NCI-H2196 treated with DMSO at 0.1 percent for 48 hours (cell line): ENCODE measurements around the gene PSMD2.
A peak's percentile ranks its signal among the peaks of the same experiment; 100 is the strongest.
"Not testable (repeated sequence)": the region's sequence is repeated elsewhere in the genome, so short reads cannot be mapped to it uniquely, and the experiment has no call there.

ENCODE experiments used
- DNase-seq: peaks from one replicate; lab custom pipeline; 2025; ENCODE audit not compliant: unreplicated experiment; lab: John Stamatoyannopoulos, UW

Gene PSMD2

DNA sequence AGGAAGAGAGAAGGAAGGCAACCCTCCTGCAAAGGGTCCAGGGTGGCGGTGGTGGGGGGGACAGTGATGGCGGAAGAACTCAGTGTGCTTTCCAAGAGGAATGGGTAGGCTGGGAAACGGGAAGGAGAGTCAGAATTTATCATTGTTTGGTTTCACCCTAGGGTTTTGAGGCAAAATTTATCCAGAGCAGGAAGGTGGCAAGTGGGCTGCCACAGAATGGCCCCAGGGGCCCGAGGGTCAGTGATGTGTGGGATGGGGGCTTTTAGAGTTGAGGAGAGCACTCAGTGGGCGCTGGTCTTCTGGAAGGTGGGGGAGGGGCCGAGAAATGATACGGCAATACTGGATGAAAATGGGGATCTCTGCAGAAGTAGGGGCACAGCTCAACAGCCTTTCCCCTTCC is 38.9 kb downstream of the PSMD2 start:
- no peak for DNase-seq

DNA sequence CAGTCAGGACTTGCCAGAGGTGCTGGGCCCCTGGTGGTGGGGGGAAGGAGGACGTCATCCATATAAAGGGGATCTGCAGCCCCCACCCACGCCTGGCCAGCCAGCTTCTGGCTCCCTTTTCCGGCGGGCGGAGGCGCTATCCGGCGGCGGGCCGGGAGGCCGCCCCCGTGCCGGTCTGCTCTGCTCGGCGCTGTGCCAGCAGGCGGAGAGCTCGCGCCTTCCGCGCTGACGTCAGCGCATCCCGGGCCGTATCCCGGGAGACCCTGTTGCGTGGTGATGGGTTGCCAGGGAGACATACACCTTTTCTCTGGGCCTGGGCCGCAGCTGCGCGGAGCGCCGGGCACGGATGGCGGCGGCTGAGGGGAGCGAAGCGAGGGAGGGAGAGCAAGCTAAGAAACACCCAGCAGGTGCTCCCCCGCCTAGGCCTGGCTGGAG is 39.5 kb downstream of the PSMD2 start:
- DNase-seq = peak; percentile 100

DNA sequence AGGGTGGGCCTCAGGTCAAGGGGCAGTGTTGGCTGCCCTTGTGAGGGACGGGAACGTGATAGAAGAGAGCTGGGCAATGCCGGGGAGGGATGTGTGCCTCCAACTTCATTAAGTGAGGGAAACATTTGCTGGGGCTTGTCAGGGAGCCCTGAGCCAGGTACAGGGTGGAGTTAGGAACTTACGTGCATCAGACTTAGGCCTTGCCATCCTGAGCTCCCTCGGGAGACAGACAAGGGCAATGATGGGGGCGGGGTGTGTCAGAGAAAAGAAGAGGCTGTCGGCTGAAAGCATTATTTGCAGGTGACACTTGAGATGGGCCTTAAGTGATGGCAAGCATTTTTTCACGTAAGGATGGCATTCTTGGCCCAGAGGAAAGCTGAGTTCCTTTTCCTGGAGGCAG is 40.0 kb downstream of the PSMD2 start:
- peak; percentile 76 for DNase-seq

DNA sequence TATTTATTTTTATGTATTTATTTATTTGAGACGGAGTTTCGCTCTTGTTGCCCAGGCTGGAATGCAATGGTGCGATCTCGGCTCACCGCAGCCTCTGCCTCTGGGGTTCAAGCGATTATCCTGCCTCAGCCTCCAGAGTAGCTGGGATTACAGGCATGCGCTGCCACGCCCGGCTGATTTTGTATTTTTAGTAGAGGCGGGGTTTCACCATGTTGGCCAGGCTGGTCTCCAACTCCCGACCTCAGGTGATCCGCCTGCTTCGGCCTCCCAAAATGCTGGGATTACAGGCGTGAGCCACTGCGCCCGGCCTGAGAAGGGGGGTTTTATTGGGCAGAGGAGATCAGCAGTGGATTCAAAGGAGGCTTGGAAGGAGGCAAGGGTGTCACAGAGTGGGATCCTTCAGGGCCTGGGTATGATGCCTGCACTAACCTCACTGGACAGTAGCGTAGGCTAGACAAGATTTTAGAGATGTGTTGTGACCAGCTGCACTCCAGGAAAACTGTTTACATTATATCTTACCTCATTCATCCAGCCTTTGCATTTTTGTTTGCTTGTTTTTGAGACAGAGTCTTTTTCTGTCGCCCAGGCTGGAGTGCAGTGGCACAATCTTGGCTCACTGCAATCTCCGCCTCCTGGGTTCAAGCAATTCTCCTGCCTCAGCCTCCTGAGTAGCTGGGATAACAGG is 40.6 kb downstream of the PSMD2 start:
- DNase-seq = not testable (repeated sequence)

DNA sequence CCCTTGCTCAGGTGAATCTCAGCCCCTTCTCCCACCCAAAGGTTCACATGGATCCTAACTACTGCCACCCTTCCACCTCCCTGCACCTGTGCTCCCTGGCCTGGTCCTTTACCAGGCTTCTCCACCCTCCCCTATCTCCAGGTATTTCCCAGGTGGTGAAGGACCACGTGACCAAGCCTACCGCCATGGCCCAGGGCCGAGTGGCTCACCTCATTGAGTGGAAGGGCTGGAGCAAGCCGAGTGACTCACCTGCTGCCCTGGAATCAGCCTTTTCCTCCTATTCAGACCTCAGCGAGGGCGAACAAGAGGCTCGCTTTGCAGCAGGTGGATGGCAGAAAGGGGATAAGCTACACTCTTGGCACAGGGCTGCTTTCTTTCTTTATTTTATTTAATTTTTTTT is 42.9 kb downstream of the PSMD2 start:
- DNase-seq = peak; percentile 100

DNA sequence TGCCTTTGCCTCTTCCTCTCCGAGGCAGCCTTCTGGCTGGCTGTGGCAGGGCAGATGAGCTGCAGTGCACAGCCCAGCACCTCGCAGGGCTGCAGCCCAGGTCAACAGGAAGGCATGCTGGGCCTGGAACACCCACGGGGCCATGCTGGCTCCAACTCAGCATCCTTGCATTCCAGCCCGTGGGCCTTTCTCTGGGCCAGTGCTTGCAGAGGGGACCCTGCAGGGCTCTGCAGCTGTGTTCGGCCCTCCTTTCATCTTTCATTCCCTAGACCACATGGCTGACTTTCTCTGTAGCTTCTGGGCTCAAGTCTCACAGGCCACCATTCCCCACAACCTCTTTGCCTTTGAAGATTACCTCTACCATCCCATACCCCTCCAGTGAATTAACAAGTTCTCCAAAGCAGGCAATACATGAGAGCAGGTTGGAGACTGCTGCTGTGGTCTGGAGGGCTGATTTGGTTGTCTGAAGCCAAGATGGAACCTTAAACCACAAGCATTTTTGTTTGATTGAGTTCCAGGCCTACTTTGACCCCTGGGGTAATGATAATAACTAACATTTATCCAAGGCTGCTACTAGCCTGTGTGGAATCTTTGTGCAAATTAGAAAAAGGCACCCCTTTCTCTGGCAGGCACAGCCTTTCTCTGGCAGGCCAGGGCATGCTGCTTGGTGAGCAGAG is 44.3 kb downstream of the PSMD2 start:
- no peak for DNase-seq

DNA sequence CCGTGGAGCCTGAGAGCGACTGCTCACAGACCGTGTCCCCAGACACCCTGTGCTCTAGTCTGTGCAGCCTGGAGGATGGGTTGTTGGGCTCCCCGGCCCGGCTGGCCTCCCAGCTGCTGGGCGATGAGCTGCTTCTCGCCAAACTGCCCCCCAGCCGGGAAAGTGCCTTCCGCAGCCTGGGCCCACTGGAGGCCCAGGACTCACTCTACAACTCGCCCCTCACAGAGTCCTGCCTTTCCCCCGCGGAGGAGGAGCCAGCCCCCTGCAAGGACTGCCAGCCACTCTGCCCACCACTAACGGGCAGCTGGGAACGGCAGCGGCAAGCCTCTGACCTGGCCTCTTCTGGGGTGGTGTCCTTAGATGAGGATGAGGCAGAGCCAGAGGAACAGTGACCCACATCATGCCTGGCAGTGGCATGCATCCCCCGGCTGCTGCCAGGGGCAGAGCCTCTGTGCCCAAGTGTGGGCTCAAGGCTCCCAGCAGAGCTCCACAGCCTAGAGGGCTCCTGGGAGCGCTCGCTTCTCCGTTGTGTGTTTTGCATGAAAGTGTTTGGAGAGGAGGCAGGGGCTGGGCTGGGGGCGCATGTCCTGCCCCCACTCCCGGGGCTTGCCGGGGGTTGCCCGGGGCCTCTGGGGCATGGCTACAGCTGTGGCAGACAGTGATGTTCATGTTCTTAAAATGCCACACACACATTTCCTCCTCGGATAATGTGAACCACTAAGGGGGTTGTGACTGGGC is 45.7 kb downstream of the PSMD2 start:
- no peak for DNase-seq

DNA sequence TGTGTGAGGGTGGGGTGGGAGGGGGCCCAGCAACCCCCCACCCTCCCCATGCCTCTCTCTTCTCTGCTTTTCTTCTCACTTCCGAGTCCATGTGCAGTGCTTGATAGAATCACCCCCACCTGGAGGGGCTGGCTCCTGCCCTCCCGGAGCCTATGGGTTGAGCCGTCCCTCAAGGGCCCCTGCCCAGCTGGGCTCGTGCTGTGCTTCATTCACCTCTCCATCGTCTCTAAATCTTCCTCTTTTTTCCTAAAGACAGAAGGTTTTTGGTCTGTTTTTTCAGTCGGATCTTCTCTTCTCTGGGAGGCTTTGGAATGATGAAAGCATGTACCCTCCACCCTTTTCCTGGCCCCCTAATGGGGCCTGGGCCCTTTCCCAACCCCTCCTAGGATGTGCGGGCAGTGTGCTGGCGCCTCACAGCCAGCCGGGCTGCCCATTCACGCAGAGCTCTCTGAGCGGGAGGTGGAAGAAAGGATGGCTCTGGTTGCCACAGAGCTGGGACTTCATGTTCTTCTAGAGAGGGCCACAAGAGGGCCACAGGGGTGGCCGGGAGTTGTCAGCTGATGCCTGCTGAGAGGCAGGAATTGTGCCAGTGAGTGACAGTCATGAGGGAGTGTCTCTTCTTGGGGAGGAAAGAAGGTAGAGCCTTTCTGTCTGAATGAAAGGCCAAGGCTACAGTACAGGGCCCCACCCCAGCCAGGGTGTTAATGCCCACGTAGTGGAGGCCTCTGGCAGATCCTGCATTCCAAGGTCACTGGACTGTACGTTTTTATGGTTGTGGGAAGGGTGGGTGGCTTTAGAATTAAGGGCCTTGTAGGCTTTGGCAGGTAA is 46.5 kb downstream of the PSMD2 start:
- peak; percentile 87 for DNase-seq

DNA sequence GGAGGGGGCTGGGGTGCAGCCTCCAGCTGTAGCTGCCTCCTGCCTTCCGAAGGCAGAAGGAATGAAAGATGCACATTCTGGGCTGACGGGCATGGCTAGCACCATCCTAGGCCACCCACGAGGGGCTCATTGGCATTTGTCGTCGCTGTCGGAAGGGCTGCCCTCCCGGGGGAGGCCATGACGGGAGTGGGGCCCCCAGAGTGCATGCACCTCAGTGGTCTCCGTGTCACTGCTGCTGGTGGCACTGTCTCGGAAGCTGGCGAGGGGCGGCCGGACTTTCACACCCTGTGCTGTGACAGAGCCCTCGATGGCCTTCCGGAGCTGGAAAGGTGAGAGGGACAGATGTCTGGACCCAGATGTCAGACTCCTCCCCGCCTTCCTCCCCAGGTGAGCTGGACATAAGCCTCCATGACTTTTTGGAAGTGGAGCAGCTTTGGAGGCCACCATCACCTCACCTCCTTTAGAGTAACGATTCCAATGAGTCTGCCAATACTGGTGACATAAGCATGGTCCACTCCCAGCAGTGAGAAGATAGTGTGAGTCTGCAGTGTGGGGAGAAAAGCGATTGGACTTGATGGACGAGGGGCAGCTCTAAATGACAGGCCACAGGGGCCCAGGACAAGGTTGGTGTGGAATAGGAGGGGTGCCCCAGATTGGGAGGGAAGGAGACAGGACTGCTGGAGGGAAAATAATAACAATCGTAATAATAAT is 47.6 kb downstream of the PSMD2 start:
- no peak for DNase-seq

DNA sequence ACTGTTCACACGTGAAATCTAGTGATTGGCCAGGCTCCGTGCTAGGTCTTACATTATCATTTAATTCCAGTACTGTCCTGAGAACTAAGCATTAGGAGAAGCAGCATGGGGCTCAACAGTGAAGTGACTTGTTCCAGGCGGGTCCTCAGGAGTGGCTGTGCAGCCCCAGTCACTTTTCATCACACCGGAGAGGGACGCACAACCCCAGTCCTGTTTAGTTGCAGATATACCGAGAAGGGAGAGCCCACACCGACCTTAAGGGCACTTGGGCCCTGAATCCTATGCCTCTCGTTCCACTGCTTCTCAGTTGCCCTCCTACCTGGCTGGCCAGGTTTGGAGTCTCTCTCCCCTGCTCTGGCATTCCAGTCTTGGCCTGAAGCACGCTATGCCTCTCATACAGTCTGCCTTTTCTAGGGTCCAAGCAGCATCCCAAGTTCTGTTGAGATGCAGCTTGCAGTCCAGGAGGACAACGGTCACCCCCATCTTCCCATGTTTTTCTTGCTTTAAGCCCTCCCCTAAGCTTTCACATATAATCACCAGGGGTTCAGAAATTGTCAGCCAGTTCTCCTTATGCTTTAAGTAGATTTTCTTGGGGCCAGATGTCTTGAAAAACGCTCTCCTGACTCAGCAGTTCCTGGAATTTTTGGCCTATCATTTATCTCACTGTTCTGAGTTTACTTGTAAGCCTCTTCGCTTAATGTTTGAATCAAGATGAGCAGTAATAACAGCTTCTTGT is 48.4 kb downstream of the PSMD2 start:
- DNase-seq = no peak

DNA sequence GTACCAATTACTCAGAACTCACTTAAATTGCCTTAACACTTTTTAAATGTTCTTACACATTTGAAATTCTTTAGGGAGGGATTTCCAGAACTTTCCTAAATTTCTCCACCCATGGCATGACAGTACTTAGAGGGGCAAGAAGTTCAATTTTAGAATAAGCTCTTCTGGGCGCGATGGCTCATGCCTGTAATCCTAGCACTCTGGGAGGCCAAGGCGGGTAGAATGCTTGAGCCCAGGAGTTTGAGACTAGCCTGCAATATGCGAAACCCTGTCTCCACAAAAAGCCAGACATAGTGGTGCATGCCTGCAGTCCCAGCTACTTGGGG is 49.0 kb downstream of the PSMD2 start:
- no peak for DNase-seq

DNA sequence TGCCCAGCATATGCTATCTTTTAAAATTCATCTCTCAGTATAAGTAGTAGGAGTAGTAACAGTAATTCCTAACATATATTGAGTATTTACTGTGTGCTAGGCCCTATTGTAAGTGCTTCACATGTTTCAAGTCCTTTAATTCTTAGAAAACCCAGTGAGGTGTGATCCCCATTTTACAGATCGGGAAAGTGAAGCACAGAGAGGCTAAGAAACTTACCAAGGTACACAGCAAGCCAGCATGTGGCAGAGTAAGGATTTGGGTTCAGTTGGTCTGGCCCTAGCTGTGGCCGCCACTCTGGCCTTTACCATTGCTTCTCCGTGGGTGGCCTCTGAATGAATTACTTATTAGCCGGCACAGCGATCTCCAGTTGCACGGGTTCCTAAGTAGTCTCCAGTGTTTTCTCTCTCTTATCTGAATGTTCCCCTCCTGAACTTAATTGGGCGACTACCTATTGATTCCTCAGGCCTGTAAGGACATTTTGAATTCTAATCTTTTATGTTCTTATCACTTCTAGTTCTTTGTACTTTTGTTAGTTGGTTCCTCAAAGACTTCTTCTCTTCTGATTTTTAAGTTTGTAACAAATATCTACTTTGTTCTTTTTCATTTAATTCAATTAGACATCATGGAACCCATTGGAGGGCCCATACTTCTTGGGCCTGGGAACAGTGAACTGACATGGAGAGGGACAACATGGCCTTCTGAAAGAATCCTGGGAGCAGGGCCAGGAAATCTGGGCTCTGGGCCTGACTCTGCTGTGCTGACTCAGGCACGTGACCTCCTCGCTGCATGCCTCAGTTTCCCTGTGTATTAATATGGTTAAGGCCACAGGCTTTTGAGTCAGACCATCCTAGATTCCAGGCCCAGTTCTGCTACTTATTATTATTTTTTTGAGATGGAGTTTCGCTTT is 50.8 kb downstream of the PSMD2 start:
- no peak for DNase-seq

DNA sequence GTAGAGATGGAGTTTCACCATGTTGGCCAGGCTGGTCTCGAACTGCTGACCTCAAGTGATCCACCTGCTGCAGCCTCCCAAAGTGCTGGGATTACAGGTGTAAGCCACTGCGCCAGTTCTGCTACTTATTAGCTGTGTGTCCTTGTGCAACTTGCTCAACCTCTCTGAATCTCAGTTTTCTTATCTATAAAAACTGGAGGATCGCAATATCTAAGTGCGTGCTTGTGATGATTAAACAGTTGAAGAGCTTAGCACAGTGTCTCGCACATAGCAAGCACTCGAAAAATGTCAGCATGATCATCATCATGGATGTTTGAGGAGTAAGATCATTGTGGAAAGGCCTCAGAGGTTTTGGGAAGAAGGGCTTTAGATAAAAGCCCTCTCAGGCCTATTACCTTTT is 51.6 kb downstream of the PSMD2 start:
- DNase-seq = no peak

DNA sequence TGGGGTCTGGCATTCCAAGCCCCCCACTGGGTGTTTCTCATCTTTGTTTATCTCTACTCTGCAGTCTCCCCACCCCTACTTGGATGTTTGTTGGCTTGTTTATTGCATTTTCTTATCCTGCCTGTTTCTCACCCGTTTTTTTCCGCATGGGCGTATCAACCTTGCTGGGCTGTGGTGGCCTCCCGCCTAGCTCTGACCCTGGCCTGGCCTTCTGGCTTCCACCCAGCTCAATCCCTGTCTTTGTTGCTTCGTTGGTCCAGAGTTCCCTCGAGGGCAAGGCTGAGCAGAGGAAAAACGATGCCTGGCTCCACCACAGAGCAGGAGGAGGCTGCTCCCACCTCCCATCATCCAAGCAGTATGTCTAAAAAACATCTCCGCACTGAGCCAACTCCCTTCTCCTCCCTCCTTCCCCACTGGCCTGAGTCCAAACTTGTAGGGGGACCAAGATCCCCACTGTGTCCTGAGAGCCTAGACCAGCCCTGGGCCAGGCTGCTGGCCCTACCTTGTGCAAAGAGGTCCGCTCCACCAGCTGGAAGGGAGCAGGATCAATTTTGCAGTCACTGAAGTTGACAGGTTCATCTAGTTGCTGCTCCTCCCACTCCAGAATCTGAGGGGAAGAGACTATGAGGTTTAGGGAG is 52.6 kb downstream of the PSMD2 start:
- DNase-seq = no peak

DNA sequence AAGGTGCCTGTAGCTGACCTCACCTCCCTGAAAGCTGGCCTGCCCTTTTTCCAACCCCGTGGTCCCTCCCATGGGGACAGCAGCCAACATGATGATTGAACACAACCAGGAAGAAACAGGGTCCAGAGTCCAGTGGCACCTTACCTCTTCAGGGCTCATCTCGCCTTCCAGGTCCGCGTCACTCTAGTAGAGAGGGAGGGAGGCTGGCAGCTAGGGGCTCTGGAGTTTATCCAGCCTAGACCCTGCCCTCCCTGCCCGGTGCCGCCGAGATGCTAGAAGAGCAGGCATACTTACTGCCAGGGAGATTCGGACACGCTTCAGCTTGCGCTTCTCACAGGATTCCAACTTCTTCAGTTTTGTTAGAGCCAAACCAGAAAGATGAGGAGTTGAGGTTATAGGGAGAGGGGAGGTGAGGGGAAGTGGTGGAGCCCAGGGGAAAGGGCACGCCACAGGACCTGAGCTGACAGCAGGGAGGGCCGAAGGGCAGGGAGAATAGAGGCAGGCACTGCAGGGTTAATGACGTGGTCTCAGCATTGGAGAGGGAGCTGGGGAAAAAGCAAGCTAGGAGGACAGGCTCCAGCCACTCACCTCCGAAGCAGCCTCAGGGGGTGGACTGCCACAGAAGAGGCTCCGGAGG is 53.2 kb downstream of the PSMD2 start:
- peak; percentile 46 for DNase-seq

DNA sequence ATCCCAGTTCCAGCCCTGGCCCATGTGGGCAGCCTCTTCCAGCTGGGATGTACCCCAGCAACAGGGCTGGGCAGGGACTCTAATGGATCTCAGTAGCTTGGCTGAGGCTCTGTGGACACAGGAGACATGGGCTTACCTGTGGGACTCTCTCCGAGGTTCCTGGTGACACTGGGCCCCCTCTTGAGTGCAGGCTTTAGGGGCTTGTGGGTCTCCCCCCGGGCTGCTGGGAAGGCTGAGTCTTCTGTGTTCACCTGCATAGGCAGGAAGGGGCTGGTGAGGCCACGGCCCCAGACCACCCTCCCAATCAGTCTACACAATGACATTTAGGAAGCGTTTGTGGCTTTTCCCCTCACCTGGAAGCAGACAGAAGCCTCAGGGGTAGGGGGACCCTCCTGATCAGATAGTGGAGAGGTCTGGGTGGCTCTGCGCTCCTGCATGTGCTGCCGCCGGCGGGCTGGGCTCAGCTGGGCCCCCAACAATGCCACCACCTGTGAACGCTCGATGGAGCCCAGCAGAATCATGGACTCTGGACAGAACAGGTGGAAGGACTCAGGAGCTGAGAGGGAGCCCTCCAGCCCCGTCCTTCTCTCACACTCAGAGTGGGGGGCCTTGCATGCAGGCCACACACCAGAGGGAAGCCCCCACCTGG is 54.0 kb downstream of the PSMD2 start:
- no peak for DNase-seq

DNA sequence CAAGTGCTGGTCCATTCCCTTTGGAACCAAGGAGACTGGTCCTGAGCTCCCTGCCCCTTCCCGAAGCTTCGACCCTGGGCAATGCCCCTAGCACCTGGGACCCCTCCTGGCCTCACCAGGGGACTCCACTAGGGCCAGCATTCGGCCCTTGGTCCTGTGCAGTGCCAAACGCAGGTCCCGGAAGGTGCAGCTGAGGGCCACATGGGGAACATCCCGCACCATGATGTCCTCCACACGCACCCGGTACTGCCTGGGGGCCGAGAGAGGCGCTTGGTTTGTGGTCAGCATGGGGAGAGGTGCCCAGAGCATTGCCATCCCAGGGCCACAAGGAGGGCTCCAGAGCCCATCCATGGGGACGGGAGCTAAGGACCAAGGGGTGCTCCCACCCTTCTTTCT is 54.5 kb downstream of the PSMD2 start:
- DNase-seq = no peak
